ENCODE data around the gene CACNA1A.

Gene CACNA1A

DNA sequence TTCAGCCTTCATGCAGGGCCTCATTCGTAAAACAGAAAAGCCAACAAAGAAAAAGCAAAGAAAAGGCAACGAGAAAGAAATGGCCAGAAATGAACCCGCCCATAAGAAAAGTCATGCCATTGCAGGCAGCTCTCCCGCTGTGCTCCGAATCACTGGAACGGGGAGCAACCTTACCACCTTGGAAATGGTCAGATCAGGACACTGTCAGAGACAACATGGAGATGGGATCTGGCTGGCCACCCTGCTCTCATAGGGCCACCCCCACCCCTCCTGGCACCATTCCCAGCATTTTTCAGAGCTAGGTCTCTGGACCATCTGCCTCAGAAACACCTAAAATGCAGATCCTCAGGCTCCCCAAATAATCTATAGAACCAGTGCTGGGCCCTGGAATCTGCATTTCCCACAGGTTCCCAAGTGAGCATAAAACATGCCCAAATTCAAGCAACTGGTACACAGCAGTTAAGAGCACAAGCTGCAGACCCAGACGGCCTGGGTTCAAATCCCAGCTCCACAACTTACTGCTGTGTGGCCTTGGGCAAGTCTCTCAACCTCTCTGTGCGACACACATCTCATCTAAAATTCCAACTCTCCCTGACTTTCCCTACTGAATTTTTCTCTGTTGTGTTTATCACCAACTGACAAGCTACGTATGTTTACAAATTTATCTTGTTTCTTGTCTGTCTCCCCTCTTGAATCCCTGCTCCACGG, 204.5 kb downstream of the CACNA1A start:
- no peak for FAIRE-seq

DNA sequence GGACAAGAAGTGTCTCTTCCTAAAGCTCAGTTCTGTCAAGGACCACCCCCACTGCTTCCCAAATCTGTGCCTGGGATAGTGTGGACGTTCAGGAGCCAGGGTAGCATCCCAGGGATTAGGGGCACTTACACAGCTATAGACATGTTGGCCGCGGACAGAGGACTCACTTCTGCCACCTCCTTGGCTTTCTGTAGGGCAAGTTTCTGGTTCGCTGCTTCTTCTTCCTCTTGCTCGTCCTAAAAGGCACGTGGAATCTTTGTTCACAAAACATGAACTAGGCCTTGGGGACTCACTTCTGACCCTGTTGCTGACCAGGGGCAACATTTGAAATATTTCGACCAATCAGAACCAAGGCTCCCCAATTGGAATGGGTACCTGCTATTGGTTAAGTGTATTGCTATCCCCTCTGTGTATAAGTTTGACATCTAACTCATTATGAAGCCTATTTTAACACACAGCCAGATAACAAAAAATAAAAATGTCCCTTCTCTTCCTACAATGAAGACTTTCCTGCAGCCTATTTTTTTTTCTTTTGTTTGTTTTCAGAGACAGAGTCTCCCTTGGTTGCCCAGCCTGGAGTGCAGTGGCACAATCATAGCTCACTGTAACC, 205.8 kb downstream of the CACNA1A start:
- no peak for FAIRE-seq

DNA sequence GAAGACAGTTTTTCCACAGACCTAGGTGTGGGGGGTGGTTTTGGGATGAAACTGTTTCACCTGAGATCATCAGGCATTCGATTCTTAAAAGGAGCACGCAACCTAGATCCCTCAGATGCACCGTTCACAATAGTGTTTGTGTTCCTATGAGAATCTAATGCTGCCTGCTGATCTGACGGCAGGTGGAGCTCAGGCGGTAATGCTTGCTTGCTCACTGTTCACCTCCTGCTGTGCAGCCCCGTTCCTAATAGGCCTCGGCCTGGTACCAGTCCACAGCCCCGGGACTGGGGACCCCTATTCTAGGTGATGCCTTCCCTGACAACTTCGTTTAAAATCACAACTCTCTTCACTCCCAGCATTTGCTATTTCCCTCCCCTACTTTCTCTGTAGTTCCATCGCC, 206.4 kb downstream of the CACNA1A start:
- FAIRE-seq: no peak

DNA sequence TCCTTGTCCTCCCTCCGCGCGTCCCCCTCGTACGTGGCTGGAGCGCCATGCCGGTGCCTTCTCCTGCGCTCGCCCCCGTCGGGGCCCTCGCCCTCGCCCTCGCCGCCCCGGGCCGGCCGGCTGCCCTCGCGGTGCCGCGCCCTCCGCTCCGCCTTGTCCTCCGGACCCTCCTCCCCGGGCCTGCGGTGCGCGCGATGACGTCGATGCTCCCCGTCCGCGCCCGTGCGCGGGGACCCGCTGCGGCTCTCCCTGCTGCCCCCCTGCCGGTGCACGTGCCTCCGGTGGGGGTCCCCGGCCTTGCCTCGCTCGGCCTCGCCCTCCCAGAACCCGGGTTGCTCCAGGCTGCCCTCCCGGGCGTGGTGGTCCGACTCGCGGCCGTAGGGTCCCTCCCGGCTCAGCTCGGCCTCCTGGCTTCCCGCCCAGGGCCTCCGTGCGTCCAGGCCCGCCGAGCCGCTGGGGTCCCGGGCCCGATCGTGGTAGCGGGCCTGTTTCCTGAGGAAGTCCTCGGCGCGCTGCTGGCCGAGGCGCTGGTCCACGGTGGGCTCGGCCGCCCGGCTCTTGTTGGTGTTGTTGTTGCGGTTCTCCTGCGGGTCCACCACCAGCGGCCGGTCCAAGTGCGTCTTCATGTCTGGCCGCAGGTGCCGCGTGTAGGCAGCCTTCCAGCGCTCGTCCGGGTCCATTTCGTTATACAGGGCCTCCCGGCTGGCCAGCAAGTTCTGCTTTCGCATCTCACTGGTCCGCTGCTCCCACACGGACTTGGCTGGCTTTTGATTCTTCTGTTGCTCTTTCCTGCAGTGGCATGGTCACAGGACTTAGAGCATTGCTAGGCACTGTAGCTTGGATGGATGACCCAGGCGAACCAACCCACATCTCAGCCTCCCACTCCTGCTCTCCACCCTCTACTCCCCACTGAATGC, 207.5 kb downstream of the CACNA1A start:
- FAIRE-seq: no peak

DNA sequence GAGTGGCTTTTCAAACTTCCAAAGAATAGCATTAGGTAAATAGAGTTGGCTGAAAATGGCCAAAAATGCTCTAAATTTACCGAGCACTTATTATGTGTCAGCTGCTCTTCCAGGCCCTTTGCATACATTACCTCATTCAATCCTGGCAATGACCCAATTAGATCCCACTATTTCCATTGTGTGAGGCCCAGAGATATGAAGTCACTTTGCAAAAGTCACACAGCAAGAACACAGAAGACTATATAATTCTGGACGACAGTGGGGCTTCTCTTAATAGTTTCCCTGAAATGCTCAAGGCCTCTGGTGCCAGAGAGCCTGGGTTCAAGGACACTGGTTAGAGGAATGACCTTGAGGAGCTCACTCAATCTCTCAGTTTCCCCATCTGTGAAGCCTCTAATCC, 209.3 kb downstream of the CACNA1A start:
- FAIRE-seq: no peak

DNA sequence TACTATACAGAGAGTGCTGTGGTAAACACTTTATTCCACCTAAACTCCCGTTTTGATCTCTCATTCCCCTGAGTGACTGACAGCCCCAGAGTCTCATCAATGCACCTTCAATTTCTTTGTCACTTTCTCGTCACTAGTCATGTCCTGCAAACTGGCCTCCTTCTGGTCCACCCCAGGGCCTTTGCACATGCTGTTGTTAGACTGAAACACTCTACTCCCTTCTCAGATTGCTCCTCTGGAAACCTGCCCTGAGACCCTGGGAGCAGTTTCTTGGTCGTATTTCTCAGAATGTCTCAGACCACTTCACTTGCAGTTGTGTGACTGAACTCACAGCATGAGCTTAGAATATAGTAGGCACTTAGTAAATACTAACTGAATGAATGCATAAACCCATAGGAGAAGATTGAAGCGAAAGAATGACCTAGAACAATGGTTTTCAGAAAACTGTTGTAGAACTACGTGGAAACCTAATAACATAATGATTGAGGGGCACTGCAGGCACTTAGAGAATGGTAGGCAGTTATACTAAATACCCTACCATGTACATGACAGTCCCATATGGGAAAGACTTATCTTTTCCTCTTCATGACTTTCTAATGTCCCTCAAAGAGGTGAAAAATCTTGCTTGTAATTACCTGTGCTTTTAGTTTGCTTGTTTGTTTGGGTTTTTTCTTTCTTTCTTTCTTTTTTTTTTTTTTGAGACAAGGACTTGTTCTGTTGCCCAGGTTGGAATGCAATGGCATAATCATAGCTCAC, 211.3 kb downstream of the CACNA1A start:
- no peak for FAIRE-seq

DNA sequence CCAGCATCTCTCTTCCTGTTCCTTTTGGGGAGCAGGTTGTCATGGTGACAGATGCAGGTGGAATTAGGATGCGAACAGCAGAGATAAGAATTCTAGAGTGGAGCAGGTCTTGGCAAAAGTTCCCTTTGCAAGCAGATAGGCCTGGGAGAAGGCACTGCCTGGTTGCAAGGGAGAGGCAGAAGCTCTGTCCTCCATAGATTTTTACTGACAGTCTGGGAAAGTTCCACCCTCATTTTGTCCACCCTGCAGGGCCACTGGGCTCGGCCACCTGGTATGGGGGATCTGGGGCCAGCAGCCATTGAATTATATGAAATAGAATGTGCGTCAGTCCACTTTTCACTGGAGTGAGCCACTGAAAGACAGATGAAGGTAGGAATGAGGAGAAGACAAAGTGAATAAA, 214.4 kb downstream of the CACNA1A start:
- FAIRE-seq: no peak

DNA sequence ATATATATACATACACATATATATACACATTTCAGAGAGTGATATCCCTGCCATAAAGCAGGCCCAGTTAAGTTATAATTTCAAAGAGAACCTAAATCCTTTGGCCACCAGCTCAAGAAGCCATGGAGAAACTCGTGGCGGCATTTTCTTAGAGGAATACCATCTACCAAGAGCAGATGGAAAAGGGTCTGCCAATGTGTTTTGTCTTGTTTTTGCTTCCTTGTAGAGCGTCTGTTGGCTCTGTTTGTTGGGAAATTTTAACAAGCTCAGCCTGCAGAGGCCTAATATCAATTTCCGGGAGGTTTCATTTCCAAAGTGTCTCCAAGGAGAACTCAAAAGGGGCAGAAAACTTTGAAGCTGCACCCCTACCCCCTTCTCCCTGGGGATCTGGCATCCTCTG, 215.5 kb downstream of the CACNA1A start:
- FAIRE-seq: no peak

DNA sequence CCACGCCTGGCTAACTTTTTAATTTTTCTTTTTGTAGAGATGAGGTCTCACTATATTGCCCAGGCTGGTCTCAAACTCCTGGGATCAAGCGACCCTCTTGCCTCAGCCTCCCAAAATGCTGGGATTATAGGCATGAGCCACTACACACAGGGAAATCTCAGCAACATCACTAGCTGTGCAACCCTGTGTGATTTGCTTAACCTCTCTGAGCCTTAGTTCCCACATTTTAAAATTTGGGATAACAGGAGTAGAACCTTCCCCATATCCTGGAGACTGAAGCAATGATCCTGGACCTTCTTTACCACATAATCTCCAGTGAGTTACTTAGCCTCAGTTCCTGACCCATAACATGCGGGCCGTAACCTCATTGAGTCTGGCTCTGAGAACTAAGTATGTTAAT, 217.0 kb downstream of the CACNA1A start:
- no peak for FAIRE-seq

DNA sequence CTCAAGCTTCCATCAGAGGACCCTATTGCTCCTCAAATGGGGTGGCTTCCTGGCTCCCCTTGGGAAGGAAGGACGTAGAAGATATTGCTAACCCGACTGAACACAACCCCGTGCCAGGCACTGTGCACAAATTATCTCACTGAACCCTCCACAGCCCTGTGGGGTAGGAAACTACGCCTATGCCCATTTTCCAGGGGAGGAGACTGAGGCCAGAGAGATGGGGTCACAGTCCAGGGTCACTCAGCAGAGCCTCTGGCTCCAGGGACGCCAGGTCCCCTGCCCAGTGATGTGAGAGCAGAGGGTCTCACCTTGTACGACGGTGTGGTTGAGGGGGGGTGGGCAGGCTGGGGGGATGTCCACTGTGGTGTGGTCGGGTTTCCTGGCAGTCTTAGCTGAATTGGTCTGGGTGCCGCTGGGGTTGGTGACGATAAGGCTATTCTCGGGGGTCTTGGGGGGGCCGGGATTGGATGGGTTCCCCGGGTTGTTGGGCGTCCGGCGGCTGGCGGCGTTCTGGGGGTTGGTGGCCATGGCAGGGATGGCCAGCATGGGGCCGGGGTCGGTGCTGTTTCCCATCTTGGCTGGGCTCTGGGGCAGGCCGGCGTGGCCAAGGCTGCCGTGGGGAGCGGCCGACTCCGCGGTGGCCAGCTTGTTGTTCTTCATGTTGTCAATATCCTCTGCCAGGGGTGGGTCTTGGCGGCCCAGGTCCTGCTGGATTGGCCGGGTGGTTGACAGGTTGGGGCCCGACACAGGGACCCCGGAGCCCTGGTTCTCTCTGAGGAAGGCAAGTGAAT, 219.9 kb downstream of the CACNA1A start:
- FAIRE-seq: no peak

DNA sequence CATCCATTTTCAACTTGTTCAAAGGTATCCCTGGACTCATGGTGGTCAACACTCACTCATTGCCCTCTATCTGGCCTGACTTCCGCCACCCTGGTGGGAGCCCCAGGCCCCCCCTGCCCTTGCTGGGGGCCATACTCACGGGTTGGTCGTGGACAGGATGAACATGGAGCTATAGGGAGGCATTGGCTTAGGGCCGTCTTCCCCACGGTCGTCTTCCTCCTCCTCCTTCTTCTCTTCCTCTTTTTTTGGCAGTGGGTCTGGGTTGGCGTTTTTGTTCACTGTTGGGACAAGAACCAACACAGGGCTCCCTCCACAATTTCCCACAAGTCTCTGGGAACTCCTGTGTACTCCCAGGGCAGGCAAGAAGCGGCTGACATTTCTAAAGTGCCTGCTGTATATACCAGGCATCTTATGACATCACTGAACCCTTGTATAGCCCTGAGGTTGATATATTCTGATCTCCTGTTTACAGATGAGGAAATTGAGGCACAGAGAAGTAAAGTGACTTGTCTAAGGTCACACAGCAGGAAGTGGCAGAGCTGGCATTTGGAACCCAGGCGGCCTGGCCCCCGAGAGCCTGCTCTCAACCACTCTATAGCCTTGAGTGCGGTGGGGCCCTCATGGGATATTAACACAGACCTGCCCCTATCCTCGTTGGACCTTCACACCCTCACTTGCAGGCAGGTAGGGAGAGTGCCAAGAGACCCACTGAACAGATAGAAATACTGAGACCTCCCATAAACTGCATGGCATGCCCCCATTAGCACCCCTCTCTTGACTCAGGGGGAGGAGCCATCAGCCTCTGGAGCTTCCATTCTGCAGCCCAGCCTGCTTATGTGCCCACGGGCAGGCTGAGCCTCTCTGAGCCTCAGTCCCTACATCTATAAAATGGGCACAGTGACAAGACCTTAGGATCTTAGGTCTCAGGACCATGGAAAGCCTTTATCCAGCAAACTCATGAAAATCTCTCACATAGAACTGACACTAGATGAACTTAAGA, 221.1 kb downstream of the CACNA1A start:
- FAIRE-seq: no peak

DNA sequence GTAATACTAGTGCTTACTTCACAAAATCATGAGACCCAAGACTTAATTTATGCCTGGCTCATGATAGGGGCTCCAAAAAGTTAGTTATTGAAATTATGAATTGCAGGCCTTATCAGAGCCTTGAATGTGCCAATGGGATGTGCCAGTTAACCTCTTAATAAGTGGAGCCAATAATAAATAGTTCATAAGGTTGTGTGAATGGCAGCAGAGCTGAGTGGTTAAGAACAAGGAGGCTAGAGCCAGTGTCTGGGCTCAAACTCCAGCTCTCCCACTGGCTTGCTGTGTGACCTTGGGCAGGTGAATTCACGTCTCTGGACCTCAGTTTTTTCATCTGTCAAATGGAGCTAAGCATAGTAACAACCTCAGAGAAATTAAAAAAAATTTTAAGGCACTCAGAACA, 222.4 kb downstream of the CACNA1A start:
- FAIRE-seq: no peak

DNA sequence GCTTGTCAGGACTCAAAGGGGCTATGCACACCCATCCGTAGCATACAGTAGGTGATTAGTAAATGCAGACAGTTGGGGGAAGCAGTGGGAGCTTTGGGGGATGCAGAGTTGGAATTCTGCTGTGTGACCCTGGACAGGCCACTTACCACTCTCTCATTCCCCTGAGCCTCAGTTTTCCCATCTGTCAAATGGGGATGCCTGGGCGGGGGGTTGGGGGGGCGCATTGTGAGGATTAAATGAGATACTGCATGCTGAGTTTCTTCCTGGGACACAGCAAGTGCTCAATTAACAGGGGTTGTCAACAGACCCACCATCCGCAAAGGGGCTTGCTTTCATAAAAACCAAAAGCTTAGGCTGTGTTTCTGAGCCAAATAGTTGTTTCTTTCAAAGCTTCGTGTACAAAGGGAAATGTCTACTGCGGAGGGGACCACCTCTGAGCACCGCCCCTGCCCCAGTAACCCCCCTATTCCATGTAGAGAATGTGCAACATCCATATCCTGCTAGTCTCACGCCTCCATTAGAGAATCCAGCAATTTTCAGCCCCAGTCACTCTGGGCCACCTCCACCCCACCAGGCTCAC, 223.7 kb downstream of the CACNA1A start:
- FAIRE-seq: no peak

DNA sequence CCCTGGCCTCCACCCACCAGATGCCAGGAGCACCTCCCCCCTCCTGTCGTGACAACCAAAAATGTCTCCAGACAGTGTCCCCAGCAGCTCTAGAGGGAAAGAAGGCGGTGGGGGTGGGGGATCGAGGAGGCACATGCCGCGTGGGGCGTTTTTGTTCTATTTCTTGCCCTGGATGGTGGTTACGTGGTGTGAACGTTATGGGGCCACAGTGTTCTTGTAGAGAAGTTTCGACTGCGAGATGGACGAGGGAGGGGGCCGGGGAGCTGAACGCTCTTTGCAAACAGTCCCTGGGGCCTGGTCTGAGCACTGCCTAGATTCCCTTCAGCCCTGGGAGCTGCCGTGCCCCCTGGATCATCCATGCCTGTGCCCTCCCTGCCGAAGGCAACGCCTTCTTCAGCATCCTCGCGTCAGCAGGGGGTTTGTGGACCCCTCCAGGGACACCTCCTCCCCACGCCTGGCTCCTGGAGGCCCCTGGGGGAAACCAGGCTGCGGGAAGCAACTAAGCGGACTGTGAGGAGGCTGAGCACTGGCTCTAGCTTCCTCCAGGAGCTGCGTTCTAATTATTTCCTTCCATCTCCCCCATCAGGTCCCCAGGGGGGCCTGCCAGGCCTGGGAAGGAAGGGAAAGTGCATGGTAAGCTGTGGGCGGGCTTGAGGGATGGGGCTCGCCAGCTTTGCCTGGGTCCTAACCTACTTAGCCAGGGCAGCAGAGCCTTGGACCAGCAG, 224.6 kb downstream of the CACNA1A start:
- FAIRE-seq: no peak

DNA sequence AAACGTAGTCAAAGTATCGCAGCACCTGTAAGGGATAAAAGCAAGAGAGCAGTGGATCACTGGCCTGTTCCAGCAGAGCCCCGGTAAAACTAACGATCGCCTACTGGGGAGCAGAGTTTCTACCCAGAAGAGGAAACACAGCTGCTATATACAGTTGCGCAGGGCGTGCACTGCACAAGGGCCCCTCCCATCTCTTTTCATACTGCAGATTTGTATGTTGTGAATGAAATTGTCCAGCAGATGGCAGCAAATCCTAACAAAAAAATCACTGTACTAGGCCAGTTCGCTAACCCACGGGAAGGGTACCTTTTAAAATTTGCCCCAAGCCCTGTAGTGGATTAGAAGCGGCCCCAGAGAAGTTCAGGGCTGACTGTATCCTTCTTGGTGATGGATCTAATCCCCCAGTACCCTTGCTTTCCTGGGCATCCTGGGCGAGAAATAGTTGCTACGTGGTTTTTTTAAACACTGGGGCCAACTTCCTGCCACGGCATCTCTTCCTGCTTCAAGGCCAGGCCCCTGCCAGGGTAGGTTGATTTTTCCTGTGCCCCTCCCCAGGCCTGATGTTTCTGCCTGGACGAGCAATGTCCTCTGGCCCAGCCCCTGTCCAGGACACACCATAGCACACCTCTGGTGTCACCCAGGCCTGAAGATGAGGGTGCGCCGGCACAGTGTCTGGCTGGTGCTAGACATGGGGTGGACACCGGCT, 229.0 kb downstream of the CACNA1A start:
- FAIRE-seq: peak; percentile 95

DNA sequence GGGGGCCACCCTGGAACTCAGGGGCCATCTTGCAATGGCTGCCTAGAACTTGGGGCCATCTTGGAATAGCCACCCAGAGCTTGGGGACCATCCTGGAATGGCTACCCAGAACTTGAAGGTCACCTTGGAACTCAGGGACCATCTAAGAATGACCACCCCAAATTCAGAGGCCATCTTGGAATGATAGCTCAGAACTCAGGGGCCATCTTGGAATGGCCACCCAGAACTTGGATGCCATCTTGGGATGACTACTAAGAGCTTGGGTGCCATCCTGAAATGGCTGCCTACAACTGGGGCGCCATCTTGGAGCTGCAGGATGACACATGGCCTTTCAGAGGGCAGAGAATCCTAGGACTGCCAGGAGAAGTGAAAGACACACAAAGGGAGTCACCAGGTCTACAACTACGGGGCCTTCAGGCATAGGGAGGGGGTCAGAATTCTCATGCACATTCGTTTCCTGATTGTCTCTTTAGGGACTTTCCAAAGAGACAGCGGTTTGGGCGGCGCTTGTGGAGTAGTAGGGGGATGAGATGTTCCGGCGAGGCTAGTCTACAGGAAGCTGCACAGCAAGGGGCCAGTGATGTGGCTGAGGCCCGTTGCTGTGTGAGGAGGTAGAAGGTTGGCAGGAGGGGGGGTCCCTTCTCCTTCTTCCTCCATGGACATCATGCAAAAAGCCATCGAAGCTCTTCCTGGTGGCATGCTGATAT, 231.1 kb downstream of the CACNA1A start:
- no peak for FAIRE-seq

DNA sequence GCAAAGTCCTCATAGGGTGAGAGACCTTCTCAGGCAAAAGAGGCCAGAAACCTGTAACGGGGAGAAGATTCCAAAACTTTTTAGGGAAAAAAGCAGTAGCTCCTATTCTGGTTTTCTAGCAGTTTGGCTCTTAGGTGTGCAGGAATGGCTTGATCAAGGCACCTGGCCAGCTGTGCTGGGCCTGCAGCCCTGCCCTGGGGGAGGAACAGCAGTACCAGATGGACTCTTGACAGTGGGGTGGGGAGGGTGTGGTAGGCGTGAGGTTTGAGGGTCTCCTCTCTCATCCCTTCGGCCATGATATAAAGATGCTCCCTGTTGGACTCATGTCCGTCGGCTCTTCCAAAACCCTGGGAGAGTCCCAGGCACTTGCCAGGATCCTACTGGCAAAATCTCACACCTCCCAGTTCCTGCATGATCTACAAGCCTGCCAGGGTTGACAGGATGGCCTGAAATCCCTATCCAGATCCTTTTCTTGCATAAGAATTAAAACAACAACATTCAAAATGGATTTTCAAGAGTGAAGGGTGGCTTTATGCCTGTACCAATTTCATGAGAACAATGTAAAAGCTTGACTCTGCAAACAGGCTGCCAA, 235.7 kb downstream of the CACNA1A start:
- FAIRE-seq: no peak

DNA sequence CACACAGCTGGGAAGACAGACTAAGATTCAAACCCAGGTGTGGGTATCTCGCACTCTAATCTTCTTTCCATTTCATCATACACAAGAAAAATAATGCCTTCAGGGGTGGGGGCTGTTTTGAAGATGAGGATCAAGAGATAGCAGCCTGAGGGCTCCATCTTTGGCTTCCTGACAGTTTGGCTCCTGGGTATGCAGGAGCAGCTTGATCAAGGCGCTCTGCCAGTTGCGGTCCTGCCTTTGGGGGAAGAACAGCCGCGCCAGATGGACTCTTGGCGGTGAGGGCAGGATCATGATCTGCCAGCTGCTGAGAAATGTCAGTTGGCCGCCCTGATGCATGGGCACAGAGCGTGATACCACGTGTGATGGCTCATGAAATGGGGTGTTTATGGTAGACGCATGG, 236.9 kb downstream of the CACNA1A start:
- no peak for FAIRE-seq

All from G401.6 (cell line).